Adipose tissue (tissue), 3 donors: ENCODE data around the gene ANGPTL4. TPM values are rescaled to one million over a fixed set of nuclear protein-coding genes. Genes with fewer than 3 reads are reported as not detected.
"Not testable (repeated sequence)": the region's sequence is repeated elsewhere in the genome, so short reads cannot be mapped to it uniquely, and the experiment has no call there.

Experiments
- H3K27ac ChIP-seq: one replicate; pipeline ENCODE4 v1.5.1; 2013; ENCODE audit warnings: low read depth, low read length
- WGBS, 3 donors: extraction: QIAGEN DNeasy Blood & Tissue Kit; methylation state at CpG; one replicate each; pipeline ENCODE4 v1.1.7; 2013; 5-methylcytosine and 5-hydroxymethylcytosine counted together
- polyA plus RNA-seq, 3 donors: library from polyadenylated mRNA; stranded (reverse); fragments of 200-250 nt; gene quantifications; one replicate each; pipeline ENCODE4 v1.2.3, GENCODE V29; 2013
- donor health status: healthy with polysubstance abuse.
- donor health status: Bipolar disorder and iron deficiency.
- donor health status: healthy.

The ANGPTL4 gene
- polyA plus RNA-seq, 3 donors: 43.9 to 297 (median 47.8) TPM

GRCh38 chr19:8397271-8397670 lies 33.3 kb downstream of the ANGPTL4 start:
- 43 to 71% (median 45%) methylated on average over 7 of the region's 7 CpGs for WGBS, 3 donors
- H3K27ac ChIP-seq: no peak overlapping the region

GRCh38 chr19:8397746-8398310 lies 33.9 kb downstream of the ANGPTL4 start:
- H3K27ac ChIP-seq: no peak overlapping the region
- 70 to 81% (median 71%) methylated on average over 10 of the region's 10 CpGs for WGBS, 3 donors

GRCh38 chr19:8398311-8398771 lies 34.4 kb downstream of the ANGPTL4 start:
- 45 to 58% (median 55%) methylated on average over 9 of the region's 9 CpGs for WGBS, 3 donors
- no peak overlapping the region for H3K27ac ChIP-seq

GRCh38 chr19:8399681-8400188 lies 35.8 kb downstream of the ANGPTL4 start:
- no peak overlapping the region for H3K27ac ChIP-seq
- 92 to 93% (median 92%) methylated on average over 33 to 34 of the region's 34 CpGs for WGBS, 3 donors

GRCh38 chr19:8401981-8402411 lies 38.0 kb downstream of the ANGPTL4 start:
- 92 to 97% (median 94%) methylated on average over 21 of the region's 21 CpGs for WGBS, 3 donors
- no peak overlapping the region for H3K27ac ChIP-seq

DNA sequence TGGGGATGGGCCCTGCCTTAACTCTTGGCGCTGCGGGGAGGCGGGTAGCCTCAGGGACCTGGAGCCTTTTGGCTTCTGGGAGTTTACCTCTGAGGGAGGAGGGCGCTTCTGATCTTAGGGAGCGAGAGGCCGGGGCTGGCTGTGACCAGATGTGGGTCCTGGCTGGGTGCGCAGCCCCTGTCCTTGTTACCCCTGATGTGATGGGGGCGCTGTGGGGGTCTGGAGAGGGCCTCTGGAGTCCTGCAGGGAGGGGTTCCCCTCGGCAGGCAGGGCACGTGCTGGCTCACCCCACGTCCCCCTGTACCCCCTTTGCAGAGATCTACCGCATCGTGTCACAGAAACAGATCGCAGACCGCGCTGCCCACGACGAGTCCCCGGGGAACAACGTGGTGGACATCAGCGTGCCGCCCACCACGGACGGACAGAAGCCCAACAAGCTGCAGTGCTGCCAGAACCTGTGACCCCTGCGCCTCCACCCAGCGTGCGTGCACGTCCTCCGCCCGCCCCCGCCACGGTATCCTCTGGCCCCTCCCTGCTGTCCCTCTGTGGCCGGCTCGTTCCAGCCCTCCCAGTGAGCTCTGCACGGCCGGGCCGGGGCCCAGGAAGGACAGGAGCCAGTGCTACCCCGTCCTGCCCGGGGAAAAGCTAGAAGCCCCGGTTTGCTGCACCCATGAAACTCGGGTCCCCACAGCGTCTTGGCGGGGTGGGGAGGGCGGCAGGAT lies 39.3 kb downstream of the ANGPTL4 start:
- 72 to 85% (median 82%) methylated on average over 30 to 44 of the region's 44 CpGs for WGBS, 3 donors
- H3K27ac ChIP-seq: no peak overlapping the region

- no peak overlapping the region for H3K27ac ChIP-seq
- 73 to 92% (median 84%) methylated on average over 14 to 24 of the region's 24 CpGs for WGBS, 3 donors
These were observed 39.8 kb downstream of the ANGPTL4 start for GRCh38 chr19:8403820-8404109.

GRCh38 chr19:8404391-8405151 lies 40.6 kb downstream of the ANGPTL4 start:
- H3K27ac ChIP-seq: no peak overlapping the region
- WGBS, 3 donors: 83 to 87% (median 84%) methylated on average over 18 of the region's 18 CpGs

DNA sequence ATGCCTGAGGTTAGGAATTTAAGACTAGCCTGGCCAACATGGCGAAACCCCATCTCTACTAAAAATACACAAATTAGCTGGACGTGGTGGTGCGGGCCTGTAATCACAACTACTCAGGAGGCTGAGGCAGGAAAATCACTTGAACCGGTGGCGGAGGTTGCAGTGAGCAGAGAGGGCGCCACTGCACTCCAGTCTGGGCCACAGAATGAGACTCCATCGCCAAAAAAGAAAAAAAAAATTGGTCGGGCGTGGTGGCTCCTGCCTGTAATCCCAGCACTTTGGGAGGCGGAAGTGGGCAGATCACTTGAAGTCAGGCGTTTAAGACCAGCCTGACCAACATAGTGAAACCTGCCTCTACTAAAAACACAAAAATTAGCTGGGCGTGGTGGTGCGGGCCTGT lies 46.8 kb downstream of the ANGPTL4 start:
- 87 to 90% (median 87%) methylated on average over 13 of the region's 13 CpGs for WGBS, 3 donors
- not testable (repeated sequence) for H3K27ac ChIP-seq

- H3K27ac ChIP-seq: peak within 1 kb of the TSS; percentile 46
- 3 to 6% (median 4%) methylated on average over 70 to 88 of the region's 89 CpGs for WGBS, 3 donors
These were observed 49.1 kb downstream of the ANGPTL4 start, which contains the start of gene MARCHF2 for GRCh38 chr19:8412783-8413628. TSS of gene MARCHF2 (plus strand) at chr19:8413305. CDS start at chr19:8421841, 8,536 bp downstream.

GRCh38 chr19:8413629-8413995 lies 49.7 kb downstream of the ANGPTL4 start:
- no peak overlapping the region for H3K27ac ChIP-seq
- WGBS, 3 donors: 16 to 27% (median 22%) methylated on average over 3 of the region's 3 CpGs

DNA sequence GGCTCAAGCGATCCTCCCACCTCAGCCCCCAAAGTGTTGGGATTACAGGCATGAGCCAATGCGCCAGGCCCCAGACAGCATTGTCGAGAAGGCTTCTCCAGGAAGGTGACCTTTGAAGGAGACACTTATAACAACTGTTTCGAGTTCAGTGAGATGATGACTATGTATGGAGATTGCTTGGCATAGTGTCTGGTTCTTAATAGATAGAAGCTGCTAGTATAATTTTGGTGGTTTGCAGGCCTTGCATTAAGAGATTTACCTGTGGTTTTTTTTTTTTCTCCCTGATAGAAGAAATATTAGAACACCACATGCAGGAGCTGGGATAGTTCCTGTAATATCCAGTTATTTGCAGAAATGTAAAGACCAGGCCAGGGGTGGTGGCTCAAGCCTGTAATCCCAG lies 52.8 kb downstream of the ANGPTL4 start:
- no peak overlapping the region for H3K27ac ChIP-seq
- 68 to 94% (median 80%) methylated on average over 4 of the region's 4 CpGs for WGBS, 3 donors

GRCh38 chr19:8421484-8422461 lies 57.8 kb downstream of the ANGPTL4 start:
- no peak overlapping the region for H3K27ac ChIP-seq
- WGBS, 3 donors: 49 to 91% (median 87%) methylated on average over 28 of the region's 28 CpGs

DNA sequence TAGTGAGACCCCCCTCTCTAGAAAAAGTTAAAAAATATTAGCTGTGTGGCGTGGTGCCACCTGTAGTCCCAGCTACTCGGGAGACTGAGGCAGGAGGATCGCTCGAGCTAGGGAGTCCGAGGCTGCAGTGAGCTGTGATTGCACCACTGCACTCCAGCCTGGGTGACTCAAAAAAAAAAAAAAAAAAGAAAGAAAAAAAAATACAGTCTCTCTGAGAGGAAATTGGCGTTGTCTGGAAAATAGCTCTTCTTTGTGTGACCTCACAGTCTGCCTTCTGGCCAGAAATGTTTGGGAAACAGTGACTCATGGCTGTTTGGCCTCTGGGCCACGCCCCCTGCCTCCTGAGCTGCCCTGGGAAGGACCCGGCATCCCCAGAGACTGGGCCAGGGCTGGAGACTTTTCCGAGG lies 59.9 kb downstream of the ANGPTL4 start:
- H3K27ac ChIP-seq: peak overlapping the region; percentile 61
- 23 to 58% (median 24%) methylated on average over 9 of the region's 9 CpGs for WGBS, 3 donors
